Esophagus squamous epithelium (tissue), 4 donors: ENCODE results near the gene PLA2G12B.

Source experiments
- CTCF ChIP-seq, 6 experiments: fragments of 450-650 bp in 4 of 6; fragments of 200-600 bp in 2 of 6; sonication (generic) in 2 of 6; IDR thresholded peaks; one replicate each; pipeline ENCODE4 v1.5.1; 2016 to 2019; ENCODE audit warnings: antibody characterized with exemption in 6 of 6, mild to moderate bottlenecking in 4 of 6, moderate library complexity in 4 of 6
- POLR2A ChIP-seq, 4 donors: fragments of 450-650 bp; IDR thresholded peaks; one replicate each; pipeline ENCODE4 v1.6.1; 2017; ENCODE audit warnings: antibody characterized with exemption in 4 of 4, mild to moderate bottlenecking in 4 of 4, moderate library complexity in 3 of 4

GRCh38 chr10:72910705-72911104 lies 43.9 kb downstream of the PLA2G12B start:
- TF ChIP-seq CTCF (IDR thresholded peaks at IDR 0.05) (no peak), POLR2A (IDR thresholded peaks at IDR 0.05) (no peak)
